IMR-90 (cell line): ENCODE results near the gene VEPH1. TPM values are rescaled to one million over a fixed set of nuclear protein-coding genes. Genes with fewer than 3 reads are reported as not detected.

Experiments
- ATAC-seq: fragments of 200-7000 bp; cut with Tn5 transposase; 2 replicates; pipeline ENCODE4 v1.9.1; 2020; ENCODE audit warnings: low read depth, mild to moderate bottlenecking, moderate library complexity
- BruUV-seq: library from RNA; stranded (reverse); fragments of 400-500 nt; replicated peaks from 2 replicates; lab custom pipeline; 2021; lab: Mats Ljungman, UMichigan
- CTCF ChIA-PET: fragments of 300-600 bp; formaldehyde crosslinking; extraction: SDS; loops from one replicate; lab custom pipeline; 2021; ENCODE audit warnings: antibody characterized with exemption; lab: Yijun Ruan, JAX
- POLR2A ChIA-PET: fragments of 300-600 bp; sonication (Branson Sonifier 250); formaldehyde crosslinking; loops from one replicate; lab custom pipeline; 2022; ENCODE audit warnings: antibody characterized with exemption; ENCODE audit not compliant: unreplicated experiment; lab: Charles Lee
- DNase-seq: peaks from one replicate; pipeline ENCODE4 v3.0.0; 2013
- H2AFZ ChIP-seq: replicated peaks from 2 replicates; pipeline ENCODE3; 2013; ENCODE audit warnings: low read length, mild to moderate bottlenecking; ENCODE audit not compliant: poor library complexity
- H2AK5ac ChIP-seq: 2 replicates; pipeline ENCODE4 v1.6.1; 2013; ENCODE audit warnings: low read depth, low read length, inconsistent platforms
- H2AK9ac ChIP-seq: replicated peaks from 2 replicates; pipeline ENCODE3; 2013; ENCODE audit warnings: mild to moderate bottlenecking, low read depth, low read length, moderate library complexity; ENCODE audit not compliant: poor library complexity
- H2BK120ac ChIP-seq: 2 replicates; pipeline ENCODE4 v1.6.1; 2013; ENCODE audit warnings: low read depth, low read length, inconsistent platforms
- H2BK15ac ChIP-seq: 3 replicates; pipeline ENCODE4 v1.6.1; 2013; ENCODE audit warnings: low read depth, low read length, inconsistent platforms
- H2BK20ac ChIP-seq: 2 replicates; pipeline ENCODE4 v1.6.1; 2013; ENCODE audit warnings: low read depth, mild to moderate bottlenecking, inconsistent platforms, low read length, moderate library complexity
- H2BK5ac ChIP-seq: 2 replicates; pipeline ENCODE4 v1.6.1; 2013; ENCODE audit warnings: mild to moderate bottlenecking, low read depth, low read length, inconsistent platforms; ENCODE audit not compliant: poor library complexity, severe bottlenecking
- H3K14ac ChIP-seq: replicated peaks from 2 replicates; pipeline ENCODE4 v1.6.1; 2013; ENCODE audit warnings: low read depth, low read length, inconsistent platforms
- H3K18ac ChIP-seq: 2 replicates; pipeline ENCODE4 v1.6.1; 2013; ENCODE audit warnings: low read depth, low read length, control low read depth
- H3K23ac ChIP-seq: 2 replicates; pipeline ENCODE4 v1.6.1; 2013; ENCODE audit warnings: low read depth, low read length, inconsistent platforms
- H3K27ac ChIP-seq: 2 replicates; pipeline ENCODE4 v1.5.1; 2013; ENCODE audit warnings: mild to moderate bottlenecking, control low read depth, low read length; ENCODE audit not compliant: insufficient read depth
- H3K27me3 ChIP-seq: 2 replicates; pipeline ENCODE4 v1.6.1; 2013; ENCODE audit warnings: low read length; ENCODE audit not compliant: control insufficient read depth, insufficient read depth
- H3K36me3 ChIP-seq: 2 replicates; pipeline ENCODE4 v1.6.1; 2013; ENCODE audit warnings: low read length, mixed read lengths; ENCODE audit not compliant: control insufficient read depth, insufficient read depth
- H3K4ac ChIP-seq: 2 replicates; pipeline ENCODE4 v1.6.1; 2013; ENCODE audit warnings: low read depth, low read length, inconsistent platforms
- H3K4me1 ChIP-seq: 2 replicates; pipeline ENCODE4 v1.6.1; 2013; ENCODE audit warnings: low read length, mixed read lengths; ENCODE audit not compliant: control insufficient read depth, insufficient read depth
- H3K4me2 ChIP-seq: 2 replicates; pipeline ENCODE4 v1.6.1; 2013; ENCODE audit warnings: low read depth, mild to moderate bottlenecking, control low read depth, low read length, moderate library complexity
- H3K4me3 ChIP-seq: 2 replicates; pipeline ENCODE4 v1.5.1; 2013; ENCODE audit warnings: low read depth, mild to moderate bottlenecking, control low read depth, low read length, moderate library complexity; ENCODE audit not compliant: insufficient read depth
- H3K56ac ChIP-seq: 2 replicates; pipeline ENCODE4 v1.6.1; 2013; ENCODE audit warnings: low read length, inconsistent platforms; ENCODE audit not compliant: insufficient read depth; ENCODE audit errors: extremely low read depth
- H3K79me1 ChIP-seq, 2 experiments: 2 replicates each; pipeline ENCODE4 v1.6.1; 2013; ENCODE audit warnings: low read length in 2 of 2, inconsistent platforms in 1 of 2, low read depth in 1 of 2
- H3K9ac ChIP-seq: 2 replicates; pipeline ENCODE4 v1.6.1; 2013; ENCODE audit warnings: low read depth, low read length, control low read depth
- H3K9me1 ChIP-seq: 2 replicates; pipeline ENCODE4 v1.6.1; 2013; ENCODE audit warnings: low read length, inconsistent platforms; ENCODE audit not compliant: insufficient read depth
- H3K9me3 ChIP-seq: 2 replicates; pipeline ENCODE4 v1.6.1; 2013; ENCODE audit warnings: low read length; ENCODE audit not compliant: control insufficient read depth, insufficient read depth
- H4K20me1 ChIP-seq: 2 replicates; pipeline ENCODE4 v1.6.1; 2013; ENCODE audit warnings: low read length, inconsistent platforms; ENCODE audit not compliant: insufficient read depth
- H4K5ac ChIP-seq: 2 replicates; pipeline ENCODE4 v1.6.1; 2013; ENCODE audit warnings: mild to moderate bottlenecking, low read depth, low read length, control low read depth
- H4K8ac ChIP-seq, 2 experiments: 2 replicates each; pipeline ENCODE4 v1.6.1; 2013; ENCODE audit warnings: low read depth in 2 of 2, low read length in 2 of 2, control low read depth in 1 of 2, inconsistent platforms in 1 of 2
- H4K91ac ChIP-seq: 2 replicates; pipeline ENCODE4 v1.6.1; 2013; ENCODE audit warnings: low read depth, low read length, inconsistent platforms; ENCODE audit not compliant: insufficient read depth
- CEBPB ChIP-seq: IDR thresholded peaks from 2 replicates; pipeline ENCODE4 v1.6.1; 2012; ENCODE audit warnings: low read depth, low read length, improper control_type of control experiment
- MAFK ChIP-seq: IDR thresholded peaks from 2 replicates; pipeline ENCODE4 v1.6.1; 2012; ENCODE audit warnings: low read depth, low read length, improper control_type of control experiment
- MAZ ChIP-seq: IDR thresholded peaks from 2 replicates; pipeline ENCODE4 v1.6.1; 2012; ENCODE audit warnings: low read depth, mild to moderate bottlenecking, low read length, improper control_type of control experiment, moderate library complexity, borderline replicate concordance
- RCOR1 ChIP-seq: IDR thresholded peaks from 2 replicates; pipeline ENCODE4 v1.6.1; 2012; ENCODE audit warnings: mild to moderate bottlenecking, low read length, improper control_type of control experiment; ENCODE audit not compliant: insufficient replicate concordance
- RFX5 ChIP-seq: IDR thresholded peaks from 2 replicates; pipeline ENCODE4 v1.8.0; 2012; ENCODE audit warnings: low read depth, mild to moderate bottlenecking, low read length, moderate library complexity
- SMC3 ChIP-seq: fragments of 150-350 bp; IDR thresholded peaks from 2 replicates; pipeline ENCODE4 v1.6.1; 2016; ENCODE audit warnings: low read depth, mild to moderate bottlenecking, antibody characterized with exemption, low read length, moderate library complexity
- WGBS, 2 experiments: methylation state at CpG; one replicate each; pipeline versions ENCODE4 v1.1.5 to v1.1.7; 2013; ENCODE audit warnings: missing lambda C conversion rate in 2 of 2; ENCODE audit not compliant: insufficient read length in 1 of 2; ENCODE audit errors: extremely low coverage in 2 of 2; 5-methylcytosine and 5-hydroxymethylcytosine counted together
- dilution Hi-C: fragments of 300-500 bp; cut with HindIII; formaldehyde crosslinking; loops from one replicate; pipeline ENCODE4 v1.14.3; 2018; ENCODE audit warnings: low sequenced_read_pairs; ENCODE audit not compliant: unreplicated experiment
- in situ Hi-C: fragments of 300-500 bp; cut with MboI; formaldehyde crosslinking; loops from 3 replicates; pipeline ENCODE4 v1.14.3; 2019; ENCODE audit warnings: low sequenced_read_pairs, inconsistent platforms, mixed read lengths
- intact Hi-C: fragments of 100-400 bp; cut with micrococcal nuclease; formaldehyde crosslinking; loops from 2 replicates; pipeline ENCODE4 v1.10.0; 2022
- polyA plus RNA-seq, 3 experiments: library from polyadenylated mRNA; depleted of rRNA; stranded (reverse); fragments of >200 nt; gene quantifications; 2 replicates each; pipeline ENCODE4 v1.2.3, GENCODE V29; 2012; ENCODE audit warnings: low replicate concordance in 1 of 3
- total RNA-seq: library from RNA; depleted of rRNA; stranded (reverse); fragments of >200 nt; gene quantifications from 2 replicates; pipeline ENCODE4 v1.2.3, GENCODE V29; 2012

VEPH1 gene
- total and polyA plus RNA-seq, 2 of the 4 experiments (the other 2 are of a cell fraction) = 30.5 to 130 TPM

DNA sequence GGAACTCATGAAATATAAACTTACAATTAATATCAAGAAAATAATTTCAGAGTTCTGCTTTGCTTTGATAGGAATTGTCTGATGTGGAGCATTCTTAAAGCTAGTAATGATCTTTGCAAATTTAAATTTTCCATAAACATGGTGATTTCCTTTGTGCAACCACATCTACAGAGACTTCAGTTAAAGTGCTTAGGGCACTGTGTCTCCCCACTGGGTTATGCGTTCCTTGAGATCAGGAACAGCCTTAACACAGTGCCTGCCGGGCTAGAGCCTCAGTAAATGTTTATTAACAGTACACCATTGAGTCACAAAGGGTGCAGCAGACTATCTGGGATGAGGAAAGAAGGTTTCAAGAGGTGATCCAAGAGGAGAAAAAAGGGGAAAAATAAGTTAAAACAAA is 235.2 kb downstream of the VEPH1 start:
- intact Hi-C loops (no loop called here), dilution Hi-C loops (no loop called here), in situ Hi-C loops (no loop called here)
- Histone ChIP-seq H4K5ac (no peak overlapping the region), H3K4me1 (no peaks in the 10 kb centered on the region; the same call in 1 of the 2 replicates), H3K4me2 (no peak overlapping the region), H3K23ac (no peak overlapping the region), H3K9me1 (no peaks in the 10 kb centered on the region), H2BK15ac (no peak overlapping the region), H3K56ac (no peak overlapping the region), H2BK120ac (no peak overlapping the region), H3K9ac (no peak overlapping the region), H4K91ac (no peak overlapping the region), H3K9me3 (no peaks in the 10 kb centered on the region), H2BK20ac (no peak overlapping the region), H3K27me3 (no peaks in the 10 kb centered on the region), H2AK9ac (no peak overlapping the region), H4K20me1 (no peaks in the 10 kb centered on the region), H2AK5ac (no peak overlapping the region), H3K4ac (no peak overlapping the region), H3K4me3 (no peak overlapping the region), H2BK5ac (no peak overlapping the region), H3K79me1 (no peaks in the 10 kb centered on the region), H4K8ac (no peak overlapping the region), H3K36me3 (no peaks in the 10 kb centered on the region), H2AFZ (no peak overlapping the region), H3K14ac (no peak overlapping the region), H3K27ac (no peak overlapping the region), H3K18ac (no peak overlapping the region)
- ChIA-PET CTCF (no interaction called here), POLR2A (no interaction called here)
- no CpG with 5 or more reads among the region's 2 CpGs for WGBS, 2 experiments
- no peak for DNase-seq
- no TSS peak for BruUV-seq
- no peak for ATAC-seq
- TF ChIP-seq RCOR1 (no peak), RFX5 (no peak), MAZ (no peak), MAFK (no peak), SMC3 (no peak), CEBPB (no peak)
